H1 (cell line): Measurements from ENCODE around the gene DKK3. TPM values are rescaled to one million over a fixed set of nuclear protein-coding genes. Genes with fewer than 3 reads are reported as not detected.

Experiments used
- CTCF ChIA-PET: fragments of 300-600 bp; sonication (Branson Sonifier 250); formaldehyde crosslinking; loops from one replicate; lab custom pipeline; 2021; ENCODE audit not compliant: partially characterized antibody; lab: Charles Lee
- POLR2A ChIA-PET: fragments of 300-600 bp; sonication (Branson Sonifier 250); formaldehyde crosslinking; loops from one replicate; lab custom pipeline; 2021; ENCODE audit warnings: inconsistent platforms; ENCODE audit not compliant: partially characterized antibody; lab: Charles Lee
- DNase-seq, 2 experiments: peaks; one replicate each; pipeline versions ENCODE4 v3.0.0 to v3.0.0-alpha.2; 2010 to 2022; ENCODE audit warnings: low spot score in 2 of 2, low read depth in 1 of 2, mixed read lengths in 1 of 2
- FAIRE-seq: peaks from 2 replicates; lab custom pipeline; 2011; peaks lifted over from hg19 to GRCh38; lab: Jason Lieb, UNC
- H2AFZ ChIP-seq: 2 replicates; pipeline ENCODE4 v1.8.1; 2012; ENCODE audit warnings: low read length, inconsistent platforms
- H2AK5ac ChIP-seq: 2 replicates; pipeline ENCODE4 v1.6.1; 2013; ENCODE audit warnings: low read depth, low read length
- H2BK120ac ChIP-seq: replicated peaks from 2 replicates; pipeline ENCODE3; 2013; ENCODE audit warnings: low read depth, low read length, inconsistent platforms
- H2BK12ac ChIP-seq: 2 replicates; pipeline ENCODE4 v1.6.1; 2013; ENCODE audit warnings: low read depth, low read length
- H2BK15ac ChIP-seq: 2 replicates; pipeline ENCODE4 v1.6.1; 2013; ENCODE audit warnings: low read length
- H2BK20ac ChIP-seq: 2 replicates; pipeline ENCODE4 v1.6.1; 2013; ENCODE audit warnings: low read length
- H2BK5ac ChIP-seq: 2 replicates; pipeline ENCODE4 v1.6.1; 2013; ENCODE audit warnings: low read depth, low read length
- H3K14ac ChIP-seq: 2 replicates; pipeline ENCODE4 v1.6.1; 2013; ENCODE audit warnings: inconsistent platforms; ENCODE audit not compliant: insufficient read length
- H3K18ac ChIP-seq: 2 replicates; pipeline ENCODE4 v1.6.1; 2013; ENCODE audit warnings: low read length; ENCODE audit errors: extremely low read depth
- H3K23ac ChIP-seq: 2 replicates; pipeline ENCODE4 v1.6.1; 2013; ENCODE audit warnings: inconsistent platforms; ENCODE audit not compliant: insufficient read length
- H3K23me2 ChIP-seq: 2 replicates; pipeline ENCODE4 v1.6.1; 2013; ENCODE audit warnings: low read depth, low read length
- H3K27ac ChIP-seq: 2 replicates; pipeline ENCODE4 v1.6.1; 2011; ENCODE audit warnings: low read depth, low read length, inconsistent platforms
- H3K27me3 ChIP-seq, 4 experiments: replicated peaks in 1 of 4; 1 replicate in 1 of 4; 2 replicates in 3 of 4; pipeline versions ENCODE4 v1.6.1 to v1.8.1; 2011 to 2013; ENCODE audit warnings: low read length in 3 of 4, mild to moderate bottlenecking in 3 of 4, inconsistent platforms in 2 of 4, mixed read lengths in 2 of 4, moderate library complexity in 1 of 4; ENCODE audit not compliant: control insufficient read depth in 3 of 4, insufficient read depth in 3 of 4; ENCODE audit errors: extremely low read depth in 1 of 4
- H3K36me3 ChIP-seq, 4 experiments: 2 replicates each; pipeline versions ENCODE4 v1.6.1 to v1.8.1; 2011 to 2013; ENCODE audit warnings: mild to moderate bottlenecking in 4 of 4, low read length in 3 of 4, moderate library complexity in 2 of 4, control low read depth in 1 of 4, inconsistent platforms in 1 of 4; ENCODE audit not compliant: insufficient read depth in 4 of 4, control insufficient read depth in 2 of 4
- H3K4ac ChIP-seq: replicated peaks from 2 replicates; pipeline ENCODE3; 2013; ENCODE audit warnings: low read length, low read depth, mixed read lengths, inconsistent platforms; ENCODE audit not compliant: insufficient read length
- H3K4me1 ChIP-seq, 4 experiments: replicated peaks in 1 of 4; 1 replicate in 1 of 4; 2 replicates in 3 of 4; pipeline versions ENCODE4 v1.6.1 to v1.8.1; 2011 to 2013; ENCODE audit warnings: low read length in 3 of 4, inconsistent platforms in 2 of 4, mixed read lengths in 1 of 4; ENCODE audit not compliant: insufficient read depth in 4 of 4, control insufficient read depth in 3 of 4
- H3K4me2 ChIP-seq, 2 experiments: 2 replicates each; pipeline versions ENCODE4 v1.6.1 to v1.8.1; 2011 to 2013; ENCODE audit warnings: low read depth in 2 of 2, low read length in 2 of 2, control low read depth in 1 of 2, inconsistent platforms in 1 of 2, mild to moderate bottlenecking in 1 of 2; ENCODE audit not compliant: insufficient read depth in 1 of 2
- H3K4me3 ChIP-seq, 4 experiments: fragments of 200-600, 300-600 bp in 1 of 4; sonication (generic), shearing (Covaris generic), sonication (Bioruptor Twin) in 1 of 4; 2 replicates each; pipeline versions ENCODE4 v1.5.1 to v1.8.1; 2011 to 2016; ENCODE audit warnings: low read length in 4 of 4, low read depth in 3 of 4, control low read depth in 2 of 4, inconsistent platforms in 2 of 4, mild to moderate bottlenecking in 2 of 4, mixed read lengths in 1 of 4, moderate library complexity in 1 of 4; ENCODE audit not compliant: insufficient read depth in 2 of 4; ENCODE audit errors: extremely low read depth in 1 of 4
- H3K56ac ChIP-seq: replicated peaks from 2 replicates; pipeline ENCODE3; 2013; ENCODE audit warnings: low read depth, mild to moderate bottlenecking, mixed read lengths, low read length, inconsistent platforms; ENCODE audit not compliant: insufficient read length
- H3K79me1 ChIP-seq: 2 replicates; pipeline ENCODE4 v1.6.1; 2013; ENCODE audit warnings: low read depth, low read length, control low read depth
- H3K79me2 ChIP-seq, 2 experiments: 2 replicates each; pipeline versions ENCODE4 v1.6.1 to v1.8.1; 2012 to 2013; ENCODE audit warnings: low read length in 2 of 2, mild to moderate bottlenecking in 2 of 2, inconsistent platforms in 1 of 2; ENCODE audit not compliant: insufficient read depth in 2 of 2, control insufficient read depth in 1 of 2
- H3K9ac ChIP-seq, 4 experiments: replicated peaks in 1 of 4; 1 replicate in 1 of 4; 2 replicates in 3 of 4; pipeline versions ENCODE4 v1.6.1 to v1.8.1; 2011 to 2013; ENCODE audit warnings: low read depth in 3 of 4, low read length in 3 of 4, control low read depth in 2 of 4, mild to moderate bottlenecking in 2 of 4, moderate library complexity in 2 of 4, inconsistent platforms in 1 of 4; ENCODE audit errors: extremely low read depth in 1 of 4
- H3K9me3 ChIP-seq, 2 experiments: 2 replicates each; pipeline versions ENCODE4 v1.6.1 to v1.8.1; 2012 to 2013; ENCODE audit warnings: mild to moderate bottlenecking in 2 of 2, moderate library complexity in 2 of 2, control low read depth in 1 of 2, inconsistent platforms in 1 of 2, low read depth in 1 of 2, low read length in 1 of 2, mixed read lengths in 1 of 2; ENCODE audit not compliant: insufficient read depth in 2 of 2
- H4K20me1 ChIP-seq, 2 experiments: replicated peaks in 1 of 2; 2 replicates each; pipeline versions ENCODE3 to v1.8.1; 2011 to 2013; ENCODE audit warnings: inconsistent platforms in 2 of 2, low read length in 2 of 2, mild to moderate bottlenecking in 1 of 2; ENCODE audit not compliant: insufficient read depth in 2 of 2, control insufficient read depth in 1 of 2
- H4K5ac ChIP-seq: 2 replicates; pipeline ENCODE4 v1.6.1; 2013; ENCODE audit warnings: low read length, low read depth, mixed read lengths, inconsistent platforms; ENCODE audit not compliant: insufficient read length
- H4K8ac ChIP-seq: 2 replicates; pipeline ENCODE4 v1.8.0; 2013; ENCODE audit warnings: mild to moderate bottlenecking, moderate library complexity, low read length, inconsistent platforms; ENCODE audit not compliant: insufficient read depth; ENCODE audit errors: extremely low read depth
- H4K91ac ChIP-seq: replicated peaks from 2 replicates; pipeline ENCODE3; 2013; ENCODE audit warnings: low read length, mixed read lengths, inconsistent platforms; ENCODE audit not compliant: insufficient read length
- HDAC2 ChIP-seq, 2 experiments: fragments of 300-600 bp in 1 of 2; sonication (generic) in 1 of 2; IDR thresholded peaks; 2 replicates each; pipeline ENCODE4 v1.6.1; 2011 to 2012; ENCODE audit warnings: low read depth in 2 of 2, low read length in 2 of 2, mild to moderate bottlenecking in 2 of 2, moderate library complexity in 2 of 2, borderline replicate concordance in 1 of 2, inconsistent platforms in 1 of 2
- HDAC6 ChIP-seq: IDR thresholded peaks from one replicate; pipeline ENCODE4 v1.7.1; 2012; ENCODE audit warnings: low read depth, mild to moderate bottlenecking, inconsistent platforms, low read length, moderate library complexity
- JUND ChIP-seq: IDR thresholded peaks from 2 replicates; pipeline ENCODE4 v1.6.1; 2011; ENCODE audit warnings: mild to moderate bottlenecking, improper control_type of control experiment, low read length
- KDM4A ChIP-seq: IDR thresholded peaks from one replicate; pipeline ENCODE4 v1.7.1; 2012; ENCODE audit warnings: low read depth, mild to moderate bottlenecking, moderate library complexity, low read length, inconsistent platforms; ENCODE audit not compliant: severe bottlenecking
- MAFK ChIP-seq: IDR thresholded peaks from 2 replicates; pipeline ENCODE4 v1.6.1; 2012; ENCODE audit warnings: low read depth, mild to moderate bottlenecking, improper control_type of control experiment, low read length
- MAX ChIP-seq: IDR thresholded peaks from 2 replicates; pipeline ENCODE4 v1.6.1; 2012; ENCODE audit warnings: inconsistent platforms
- PHF8 ChIP-seq: fragments of 200-600 bp; sonication (generic); conservative IDR thresholded peaks from 2 replicates; pipeline ENCODE4 v1.7.1; 2012; ENCODE audit warnings: low read depth, mild to moderate bottlenecking, inconsistent platforms, low read length, moderate library complexity
- POLR2A ChIP-seq, 2 experiments: IDR thresholded peaks; 1 replicate in 1 of 2; 2 replicates in 1 of 2; pipeline ENCODE4 v1.6.1; 2011; ENCODE audit warnings: low read depth in 2 of 2, low read length in 2 of 2, mild to moderate bottlenecking in 2 of 2; ENCODE audit errors: control extremely low read depth in 1 of 2
- POLR2AphosphoS5 ChIP-seq: IDR thresholded peaks from 2 replicates; pipeline ENCODE4 v1.6.1; 2011; ENCODE audit warnings: low read depth, low read length
- POU5F1 ChIP-seq: IDR thresholded peaks from 2 replicates; pipeline ENCODE4 v1.6.1; 2011; ENCODE audit warnings: low read depth, mild to moderate bottlenecking, low read length, moderate library complexity
- RNF2 ChIP-seq: fragments of 200-900, 300-1000 bp; sonication (generic); IDR thresholded peaks from 2 replicates; pipeline ENCODE4 v1.7.1; 2016; ENCODE audit warnings: borderline replicate concordance, low read depth, mild to moderate bottlenecking, antibody characterized with exemption, low read length; ENCODE audit not compliant: poor library complexity, severe bottlenecking; ENCODE audit errors: missing control alignments
- SP4 ChIP-seq: IDR thresholded peaks from 2 replicates; pipeline ENCODE4 v1.6.1; 2012; ENCODE audit warnings: low read length, inconsistent platforms
- SRF ChIP-seq: IDR thresholded peaks from 2 replicates; pipeline ENCODE4 v1.6.1; 2011; ENCODE audit warnings: mild to moderate bottlenecking, low read depth, low read length, moderate library complexity
- TAF1 ChIP-seq: IDR thresholded peaks from 2 replicates; pipeline ENCODE4 v1.6.1; 2011; ENCODE audit warnings: mild to moderate bottlenecking, low read depth, low read length
- TBP ChIP-seq: IDR thresholded peaks from 2 replicates; pipeline ENCODE4 v1.6.1; 2011; ENCODE audit warnings: low read depth, low read length, improper control_type of control experiment
- WGBS, 2 experiments: shearing (Covaris generic) in 1 of 2; methylation state at CpG; one replicate each; pipeline versions ENCODE4 v1.1.6 to v1.1.7; 2013 to 2015; ENCODE audit warnings: low lambda C conversion rate in 2 of 2, mixed read lengths in 2 of 2, inconsistent platforms in 1 of 2, low coverage in 1 of 2, missing lambda C conversion rate in 1 of 2; ENCODE audit not compliant: insufficient replicate concordance in 2 of 2, insufficient coverage in 1 of 2, insufficient read length in 1 of 2; ENCODE audit errors: extremely low coverage in 1 of 2, missing lambda C conversion rate in 1 of 2; 5-methylcytosine and 5-hydroxymethylcytosine counted together
- polyA plus RNA-seq, 7 experiments: library from polyadenylated mRNA; depleted of rRNA in 3 of 7; stranded (reverse) in 5 of 7; unstranded in 2 of 7; fragments of >200 nt in 5 of 7; fragments of 200-250 nt in 2 of 7; gene quantifications; 1 replicate in 5 of 7; 2 replicates in 1 of 7; 4 replicates in 1 of 7; pipeline versions ENCODE4 v1.2.1 to v1.2.3, GENCODE V29; 2011 to 2013; ENCODE audit warnings: missing spikeins in 2 of 7, mixed read lengths in 2 of 7
- total RNA-seq: library from RNA; stranded (reverse); fragmentation: NEBNext Ultra II Directional; extraction: Animal tissue kit (Norgen Biotek cat#: 25700); gene quantifications from 2 replicates; pipeline ENCODE4 v1.2.1, GENCODE V29; 2021

DKK3 gene
- total and polyA plus RNA-seq, 2 of the 8 experiments (the other 6 are each of a cell fraction or from before 2014, with no cell fraction given), result 30.0 to 40.1 TPM

DNA sequence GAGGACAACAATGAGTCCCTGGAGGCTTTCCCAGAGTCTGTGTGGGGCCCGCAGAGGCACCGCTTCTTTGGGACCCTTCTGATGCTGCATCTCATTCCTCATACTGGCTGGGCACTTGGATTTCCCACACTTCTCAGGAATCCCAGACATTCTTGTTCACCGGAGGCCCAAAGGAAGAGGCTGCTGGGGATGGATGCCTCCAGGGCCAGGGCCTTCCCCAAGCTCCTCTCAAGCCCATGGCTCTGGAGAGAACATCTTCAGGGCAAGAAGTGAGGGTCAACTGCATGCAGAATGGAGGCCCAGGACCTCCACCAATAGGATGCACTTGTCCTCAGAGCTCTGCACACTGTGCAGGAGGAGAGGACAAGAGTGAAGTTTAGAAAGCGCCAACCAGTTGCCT lies 34.6 kb downstream of the DKK3 start:
- no peak overlapping the region for H3K23ac ChIP-seq
- H3K9me3 ChIP-seq, result no peaks in the 10 kb centered on the region
- no peak overlapping the region for H3K4me3 ChIP-seq
- H3K14ac ChIP-seq, result no peak overlapping the region
- no peak overlapping the region for H2BK120ac ChIP-seq
- no peak overlapping the region for H4K8ac ChIP-seq
- no peak overlapping the region for H2BK20ac ChIP-seq
- ChIA-PET CTCF (interaction anchor here (0.6 to 2.6 kb wide), 4 partner anchors 9 to 627 kb away, joined by 3 to 10 read pairs (median 3); no protein-coding TSS in a partner anchor), POLR2A (no interaction called here)
- no peak overlapping the region for H3K4ac ChIP-seq
- DNase-seq, result peak in 1 of 2 experiments; percentile 19
- no peaks in the 10 kb centered on the region for H3K27me3 ChIP-seq
- no peak overlapping the region for H2BK12ac ChIP-seq
- 93% methylated on average over 4 of the region's 4 CpGs; no CpG with 5 or more reads in 1 of the 2 experiments for WGBS, 2 experiments
- no peak overlapping the region for H2AFZ ChIP-seq
- H3K27ac ChIP-seq, result no peak overlapping the region
- peaks cover 0 to 3% (median 2%) of the 10 kb centered on the region in 4 experiments; a peak in 2 of 7 replicates for H3K4me1 ChIP-seq
- H4K5ac ChIP-seq, result no peak overlapping the region
- no peaks in the 10 kb centered on the region for H4K20me1 ChIP-seq
- no peaks in the 10 kb centered on the region for H3K79me2 ChIP-seq
- no peaks in the 10 kb centered on the region for H3K23me2 ChIP-seq
- H2AK5ac ChIP-seq, result no peak overlapping the region
- no peak overlapping the region for H4K91ac ChIP-seq
- no peak overlapping the region for H3K4me2 ChIP-seq
- no peaks in the 10 kb centered on the region for H3K79me1 ChIP-seq
- no peak overlapping the region for H2BK5ac ChIP-seq
- H3K9ac ChIP-seq, result no peak overlapping the region
- no peak overlapping the region for H2BK15ac ChIP-seq
- no peak overlapping the region for H3K18ac ChIP-seq
- no peak overlapping the region for H3K56ac ChIP-seq
- no peaks in the 10 kb centered on the region for H3K36me3 ChIP-seq
- FAIRE-seq, result no peak
- TF ChIP-seq MAX (no peak), TBP (no peak), SRF (no peak), KDM4A (no peak), MAFK (no peak), POLR2A (IDR thresholded peaks at IDR 0.05; ENCODE audit: control extremely low read depth in 1 of 2, low read depth in 2 of 2, low read length in 2 of 2) (no peak), POLR2AphosphoS5 (no peak), RNF2 (no peak), SP4 (no peak), TAF1 (no peak), POU5F1 (no peak), JUND (no peak), HDAC2 (IDR thresholded peaks at IDR 0.05; ENCODE audit: borderline replicate concordance in 1 of 2, low read depth in 2 of 2, low read length in 2 of 2) (no peak), PHF8 (no peak), HDAC6 (no peak)
